Suprapubic skin (tissue), 4 donors: ENCODE data around the gene MAOA. TPM values are rescaled to one million over a fixed set of nuclear protein-coding genes. Genes with fewer than 3 reads are reported as not detected.

Source experiments
- DNase-seq, 2 donors: peaks; one replicate each; pipeline ENCODE4 v3.0.0-alpha.2; 2019; ENCODE audit warnings: low spot score in 2 of 2
- H3K27ac ChIP-seq: fragments of 200-600 bp; sonication (generic); one replicate; pipeline ENCODE4 v1.5.1; 2019
- H3K27me3 ChIP-seq: fragments of 200-600 bp; sonication (generic); one replicate; pipeline ENCODE4 v1.5.1; 2019
- H3K36me3 ChIP-seq: fragments of 200-600 bp; sonication (generic); one replicate; pipeline ENCODE4 v1.5.1; 2019
- H3K4me1 ChIP-seq: fragments of 200-600 bp; sonication (generic); one replicate; pipeline ENCODE4 v1.5.1; 2019
- H3K4me3 ChIP-seq: fragments of 200-600 bp; sonication (generic); one replicate; pipeline ENCODE4 v1.5.1; 2019; ENCODE audit warnings: mild to moderate bottlenecking
- H3K9me3 ChIP-seq: fragments of 200-600 bp; sonication (generic); one replicate; pipeline ENCODE4 v1.5.1; 2019
- CTCF ChIP-seq, 2 donors: fragments of 200-600 bp in 1 of 2; fragments of 450-650 bp in 1 of 2; sonication (generic) in 1 of 2; IDR thresholded peaks; one replicate each; pipeline ENCODE4 v1.5.1; 2016 to 2019; ENCODE audit warnings: antibody characterized with exemption in 2 of 2, mild to moderate bottlenecking in 1 of 2, moderate library complexity in 1 of 2
- EP300 ChIP-seq: sonication (generic); formaldehyde crosslinking; IDR thresholded peaks from one replicate; pipeline ENCODE4 v1.6.1; 2017; ENCODE audit warnings: antibody characterized with exemption
- POLR2A ChIP-seq, 2 donors: fragments of 450-650 bp; IDR thresholded peaks; one replicate each; pipeline ENCODE4 v1.6.1; 2017; ENCODE audit warnings: antibody characterized with exemption in 2 of 2, mild to moderate bottlenecking in 2 of 2, moderate library complexity in 2 of 2
- POLR2AphosphoS5 ChIP-seq, 3 donors: sonication (generic); formaldehyde crosslinking; IDR thresholded peaks; one replicate each; pipeline ENCODE4 v1.6.1; 2017; ENCODE audit warnings: antibody characterized with exemption in 3 of 3
- WGBS: methylation state at CpG from one replicate; pipeline ENCODE4 v1.1.5; 2018; 5-methylcytosine and 5-hydroxymethylcytosine counted together
- total RNA-seq, 4 donors: library from RNA; depleted of rRNA; stranded (reverse); fragments of >200 nt; gene quantifications; one replicate each; pipeline ENCODE4 v1.1.0, GENCODE V29; 2016

MAOA gene
- total RNA-seq, 4 donors from 2014 or later = 123 to 166 (median 132) TPM

- no peak for DNase-seq
- TF ChIP-seq EP300 (no peak), POLR2AphosphoS5 (IDR thresholded peaks at IDR 0.05) (no peak), CTCF (IDR thresholded peaks at IDR 0.05) (no peak), POLR2A (IDR thresholded peaks at IDR 0.05) (no peak)
- no peaks in the 10 kb centered on the region for H3K9me3 ChIP-seq
- no peaks in the 10 kb centered on the region for H3K27me3 ChIP-seq
- H3K27ac ChIP-seq = no peak overlapping the region
- 60% methylated on average over 3 of the region's 3 CpGs for WGBS
- no peaks in the 10 kb centered on the region for H3K36me3 ChIP-seq
- no peak overlapping the region for H3K4me3 ChIP-seq
- H3K4me1 ChIP-seq = no peaks in the 10 kb centered on the region
These were observed 23.0 kb downstream of the MAOA start for GRCh38 chrX:43679058-43679457.

DNA sequence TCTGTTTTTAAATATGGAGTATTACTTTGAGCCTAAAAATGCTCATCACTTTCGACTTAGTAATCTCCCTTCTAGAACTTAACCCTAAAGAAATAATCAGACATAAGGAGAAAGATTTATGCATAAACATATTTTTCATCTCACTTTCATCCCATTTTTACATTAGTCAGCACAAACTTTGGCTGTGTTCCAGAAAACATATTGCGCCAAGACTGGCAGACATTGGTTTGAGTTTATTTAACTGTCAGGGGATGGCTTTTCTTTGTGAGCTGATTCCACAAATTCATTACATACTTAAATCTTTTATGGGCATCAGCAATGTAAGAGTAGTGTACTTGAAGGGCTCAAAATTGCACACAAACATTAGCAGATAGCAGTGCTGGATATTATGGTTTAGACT, 23.7 kb downstream of the MAOA start:
- no peaks in the 10 kb centered on the region for H3K4me1 ChIP-seq
- no peak overlapping the region for H3K27ac ChIP-seq
- no peak overlapping the region for H3K4me3 ChIP-seq
- H3K9me3 ChIP-seq = no peaks in the 10 kb centered on the region
- no peak for DNase-seq
- WGBS = 47% methylated on average over 2 of the region's 2 CpGs
- TF ChIP-seq POLR2A (IDR thresholded peaks at IDR 0.05) (no peak), CTCF (IDR thresholded peaks at IDR 0.05) (no peak), EP300 (no peak), POLR2AphosphoS5 (IDR thresholded peaks at IDR 0.05) (no peak)
- H3K27me3 ChIP-seq = no peaks in the 10 kb centered on the region
- H3K36me3 ChIP-seq = no peaks in the 10 kb centered on the region

GRCh38 chrX:43682726-43683125, 26.6 kb downstream of the MAOA start:
- no peak overlapping the region for H3K27ac ChIP-seq
- no peak for DNase-seq
- H3K9me3 ChIP-seq = no peaks in the 10 kb centered on the region
- H3K4me1 ChIP-seq = no peaks in the 10 kb centered on the region
- TF ChIP-seq EP300 (no peak), POLR2AphosphoS5 (IDR thresholded peaks at IDR 0.05) (no peak)
- H3K27me3 ChIP-seq = no peaks in the 10 kb centered on the region
- H3K4me3 ChIP-seq = no peak overlapping the region
- no peaks in the 10 kb centered on the region for H3K36me3 ChIP-seq

GRCh38 chrX:43685221-43685620, 29.1 kb downstream of the MAOA start:
- H3K36me3 ChIP-seq = no peaks in the 10 kb centered on the region
- no peak overlapping the region for H3K4me3 ChIP-seq
- no peaks in the 10 kb centered on the region for H3K4me1 ChIP-seq
- DNase-seq = no peak
- H3K27me3 ChIP-seq = no peaks in the 10 kb centered on the region
- WGBS = 95% methylated on average over 2 of the region's 2 CpGs
- H3K9me3 ChIP-seq = no peaks in the 10 kb centered on the region
- TF ChIP-seq CTCF (IDR thresholded peaks at IDR 0.05) (no peak), EP300 (no peak), POLR2AphosphoS5 (IDR thresholded peaks at IDR 0.05) (no peak), POLR2A (IDR thresholded peaks at IDR 0.05) (no peak)
- H3K27ac ChIP-seq = no peak overlapping the region

- Histone ChIP-seq H3K9me3 (no peaks in the 10 kb centered on the region), H3K4me3 (no peak overlapping the region), H3K27me3 (no peaks in the 10 kb centered on the region), H3K4me1 (peaks cover 3% of the 10 kb centered on the region), H3K27ac (no peak overlapping the region), H3K36me3 (no peaks in the 10 kb centered on the region)
- DNase-seq = no peak
- 83% methylated on average over 1 of the region's 1 CpG for WGBS
- TF ChIP-seq POLR2AphosphoS5 (IDR thresholded peaks at IDR 0.05) (no peak), POLR2A (IDR thresholded peaks at IDR 0.05) (no peak), CTCF (IDR thresholded peaks at IDR 0.05) (no peak), EP300 (no peak)
These were observed 32.5 kb downstream of the MAOA start for GRCh38 chrX:43688586-43688985.
